GM23338 (cell line): ENCODE measurements around the gene PPFIA2. TPM values are rescaled to one million over a fixed set of nuclear protein-coding genes. Genes with fewer than 3 reads are reported as not detected.

Experiments
- ATAC-seq: fragments of 200-7000 bp; cut with Tn5 transposase; 3 replicates; pipeline ENCODE4 v1.9.1; 2020
- DNase-seq: peaks from one replicate; pipeline ENCODE4 v3.0.0-alpha.2; 2015; ENCODE audit warnings: low spot score
- H2AFZ ChIP-seq: fragments of 200-600 bp; sonication (generic); 2 replicates; pipeline ENCODE4 v1.8.0; 2016; ENCODE audit warnings: antibody characterized with exemption, mild to moderate bottlenecking, moderate library complexity
- H3F3A ChIP-seq: fragments of 200-600 bp; sonication (generic); replicated peaks from 2 replicates; pipeline ENCODE4 v1.8.0; 2017; ENCODE audit warnings: antibody characterized with exemption, mixed run types, low read depth
- H3K27ac ChIP-seq: fragments of 200-600 bp; sonication (generic); 2 replicates; pipeline ENCODE4 v1.6.1; 2016; ENCODE audit warnings: low read depth
- H3K27me3 ChIP-seq: fragments of 200-600 bp; sonication (generic); 2 replicates; pipeline ENCODE4 v1.8.0; 2016; ENCODE audit warnings: mild to moderate bottlenecking, mixed run types, moderate library complexity; ENCODE audit not compliant: insufficient read depth
- H3K36me3 ChIP-seq: fragments of 200-600 bp; sonication (generic); 2 replicates; pipeline ENCODE4 v1.8.0; 2016; ENCODE audit warnings: mild to moderate bottlenecking; ENCODE audit not compliant: insufficient read depth
- H3K4me1 ChIP-seq: fragments of 200-600 bp; sonication (generic); 2 replicates; pipeline ENCODE4 v1.8.0; 2016; ENCODE audit warnings: mild to moderate bottlenecking, moderate library complexity; ENCODE audit not compliant: insufficient read depth
- H3K4me2 ChIP-seq: fragments of 200-600 bp; sonication (generic); 2 replicates; pipeline ENCODE4 v1.7.1; 2017; ENCODE audit warnings: mixed run types
- H3K4me3 ChIP-seq: fragments of 200-600 bp; sonication (generic); 2 replicates; pipeline ENCODE4 v1.6.1; 2016; ENCODE audit warnings: mixed run types
- H3K79me2 ChIP-seq: fragments of 200-600 bp; sonication (generic); replicated peaks from 2 replicates; pipeline ENCODE4 v1.8.0; 2017; ENCODE audit warnings: mild to moderate bottlenecking; ENCODE audit not compliant: insufficient read depth
- H3K9me2 ChIP-seq: fragments of 200-600 bp; sonication (generic); 2 replicates; pipeline ENCODE4 v1.8.0; 2017; ENCODE audit not compliant: insufficient read depth
- H4K20me1 ChIP-seq: fragments of 200-600 bp; sonication (generic); replicated peaks from 2 replicates; pipeline ENCODE4 v1.8.0; 2017; ENCODE audit warnings: mild to moderate bottlenecking; ENCODE audit not compliant: insufficient read depth
- H3K27ac Mint-ChIP-seq: 2 replicates; pipeline ENCODE4 v1.8.0; 2020; ENCODE audit warnings: inconsistent platforms, mild to moderate bottlenecking, moderate library complexity, mixed read lengths
- H3K27me3 Mint-ChIP-seq: 3 replicates; pipeline ENCODE4 v1.8.0; 2022; ENCODE audit warnings: low read depth, mild to moderate bottlenecking, moderate library complexity, mixed read lengths, inconsistent platforms; ENCODE audit not compliant: insufficient read depth, poor library complexity
- H3K36me3 Mint-ChIP-seq: 3 replicates; pipeline ENCODE4 v1.8.0; 2021; ENCODE audit warnings: low read depth, mild to moderate bottlenecking, inconsistent platforms, moderate library complexity, mixed read lengths
- H3K4me1 Mint-ChIP-seq: 3 replicates; pipeline ENCODE4 v1.8.0; 2020; ENCODE audit warnings: mild to moderate bottlenecking, inconsistent platforms, mixed read lengths
- H3K4me3 Mint-ChIP-seq: 3 replicates; pipeline ENCODE4 v1.8.0; 2021; ENCODE audit warnings: moderate library complexity, mild to moderate bottlenecking, inconsistent platforms, mixed read lengths
- H3K9me3 Mint-ChIP-seq: 3 replicates; pipeline ENCODE4 v1.8.0; 2020; ENCODE audit warnings: moderate library complexity, mild to moderate bottlenecking, inconsistent platforms, mixed read lengths
- CREB1 ChIP-seq: fragments of 250-450 bp; sonication (Bioruptor Pico); IDR thresholded peaks from 2 replicates; pipeline ENCODE4 v1.5.0; 2020; ENCODE audit warnings: low read depth, mild to moderate bottlenecking, moderate library complexity
- CTCF ChIP-seq, 2 experiments: fragments of 200-600 bp in 1 of 2; sonication (generic) in 1 of 2; conservative IDR thresholded peaks; 2 replicates each; pipeline versions ENCODE4 v1.5.1 to v1.6.1; 2016 to 2017; ENCODE audit warnings: antibody characterized with exemption in 2 of 2, low read depth in 2 of 2, mild to moderate bottlenecking in 2 of 2, moderate library complexity in 1 of 2
- ETS1 ChIP-seq: IDR thresholded peaks from 2 replicates; pipeline ENCODE4 v1.6.1; 2016; ENCODE audit warnings: antibody characterized with exemption
- EZH2 ChIP-seq: fragments of 200-600 bp; sonication (generic); IDR thresholded peaks from one replicate; pipeline ENCODE4 v1.8.0; 2017; ENCODE audit warnings: antibody characterized with exemption, mild to moderate bottlenecking, low read depth; ENCODE audit not compliant: unreplicated experiment
- EZH2phosphoT487 ChIP-seq: fragments of 200-600 bp; sonication (generic); IDR thresholded peaks from one replicate; pipeline ENCODE4 v1.8.1; 2018; ENCODE audit warnings: antibody characterized with exemption; ENCODE audit not compliant: unreplicated experiment
- JUNB ChIP-seq: IDR thresholded peaks from one replicate; pipeline ENCODE4 v1.6.1; 2016; ENCODE audit warnings: antibody characterized with exemption; ENCODE audit not compliant: unreplicated experiment
- NANOG ChIP-seq: IDR thresholded peaks from 2 replicates; pipeline ENCODE4 v1.6.1; 2016; ENCODE audit warnings: antibody characterized with exemption, borderline replicate concordance
- POLR2AphosphoS5 ChIP-seq: IDR thresholded peaks from 2 replicates; pipeline ENCODE4 v1.6.1; 2016; ENCODE audit warnings: antibody characterized with exemption, low read depth
- REST ChIP-seq: IDR thresholded peaks from one replicate; pipeline ENCODE4 v1.6.1; 2018; ENCODE audit warnings: antibody characterized with exemption; ENCODE audit not compliant: unreplicated experiment
- STAT1 ChIP-seq: IDR thresholded peaks from one replicate; pipeline ENCODE4 v1.6.1; 2016; ENCODE audit warnings: antibody characterized with exemption; ENCODE audit not compliant: unreplicated experiment
- ZNF114 ChIP-seq: fragments of 250-450 bp; sonication (Bioruptor Pico); IDR thresholded peaks from 2 replicates; pipeline ENCODE4 v1.5.0; 2020; ENCODE audit warnings: mild to moderate bottlenecking, moderate library complexity
- ZNF331 ChIP-seq: fragments of 250-450 bp; sonication (Bioruptor Pico); IDR thresholded peaks from 2 replicates; pipeline ENCODE4 v1.5.0; 2020; ENCODE audit warnings: low read depth, mild to moderate bottlenecking, moderate library complexity
- ZNF462 ChIP-seq: fragments of 250-450 bp; sonication (Bioruptor Pico); IDR thresholded peaks from 2 replicates; pipeline ENCODE4 v1.5.0; 2020; ENCODE audit warnings: mild to moderate bottlenecking, moderate library complexity
- polyA plus RNA-seq: library from polyadenylated mRNA; unstranded; fragments of >200 nt; fragmentation: Nextera tagmentation; extraction: Ambion mirVana; gene quantifications from 2 replicates; pipeline ENCODE4 v1.2.1, GENCODE V29; 2016
- total RNA-seq: library from RNA; depleted of rRNA; stranded (reverse); fragments of >200 nt; shearing (Covaris generic); gene quantifications from 2 replicates; pipeline ENCODE4 v1.2.3, GENCODE V29; 2014

The PPFIA2 gene
- total and polyA plus RNA-seq, 2 experiments from 2014 or later = 5.4 to 7.2 TPM

GRCh38 chr12:81377771-81378170 is 381.4 kb downstream of the PPFIA2 start:
- H4K20me1 ChIP-seq = no peaks in the 10 kb centered on the region
- ATAC-seq (no peak), DNase-seq (no peak)
- H3F3A ChIP-seq = no peaks in the 10 kb centered on the region
- no peaks in the 10 kb centered on the region for H3K4me1 Mint-ChIP-seq
- no peak overlapping the region for H3K27ac ChIP-seq
- H3K79me2 ChIP-seq = no peaks in the 10 kb centered on the region
- H3K36me3 Mint-ChIP-seq = no peaks in the 10 kb centered on the region
- H3K4me1 ChIP-seq = no peaks in the 10 kb centered on the region
- H3K9me2 ChIP-seq = 0 out of 2 replicates have a peak, but pooled peaks cover 3% of the 10 kb centered on the region
- H3K4me2 ChIP-seq = no peak overlapping the region
- H3K27me3 Mint-ChIP-seq = no peaks in the 10 kb centered on the region
- H2AFZ ChIP-seq = no peak overlapping the region
- no peaks in the 10 kb centered on the region for H3K27me3 ChIP-seq
- H3K9me3 Mint-ChIP-seq = no peaks in the 10 kb centered on the region
- no peaks in the 10 kb centered on the region for H3K36me3 ChIP-seq
- TF ChIP-seq NANOG = no peak
- no peak for TF ChIP-seq ZNF462 (CRISPR knock-in tag)
- no peak for TF ChIP-seq REST
- no peak for TF ChIP-seq ETS1
- TF ChIP-seq STAT1 = no peak
- no peak for TF ChIP-seq POLR2AphosphoS5
- no peak for TF ChIP-seq EZH2
- no peak for TF ChIP-seq JUNB
- no peak for TF ChIP-seq CTCF (conservative IDR thresholded peaks at IDR 0.05; ENCODE audit: low read depth in 2 of 2)
- TF ChIP-seq ZNF114 (CRISPR knock-in tag) = no peak
- TF ChIP-seq ZNF331 = no peak
- no peak for TF ChIP-seq EZH2phosphoT487
- no peak for TF ChIP-seq CREB1 (CRISPR knock-in tag)
- no peak overlapping the region for H3K27ac Mint-ChIP-seq
- no peak overlapping the region for H3K4me3 ChIP-seq
- no peak overlapping the region for H3K4me3 Mint-ChIP-seq
